Glomerular visceral epithelial cell (primary cell): ENCODE data around the gene CEP128.
A peak's percentile ranks its signal among the peaks of the same experiment; 100 is the strongest.
"Not testable (repeated sequence)": the region's sequence is repeated elsewhere in the genome, so short reads cannot be mapped to it uniquely, and the experiment has no call there.

Experiments used
- DNase-seq: peaks from one replicate; pipeline ENCODE4 v3.0.0-alpha.2; 2016; ENCODE audit errors: extremely low spot score

Gene CEP128

GRCh38 chr14:80953211-80953610, 11.7 kb upstream of the CEP128 start:
- DNase-seq = not testable (repeated sequence)

- DNase-seq = no peak
These were observed 10.0 kb upstream of the CEP128 start for GRCh38 chr14:80951491-80951890.

GRCh38 chr14:80948291-80948690, 6.8 kb upstream of the CEP128 start:
- DNase-seq = no peak

GRCh38 chr14:80946797-80947196, 5.3 kb upstream of the CEP128 start:
- no peak for DNase-seq

GRCh38 chr14:80946187-80946586, 4.6 kb upstream of the CEP128 start:
- no peak for DNase-seq

- DNase-seq = no peak
These were observed 3.5 kb upstream of the CEP128 start for GRCh38 chr14:80944861-80945617.

GRCh38 chr14:80942191-80942600, 658 bp upstream of the CEP128 start:
- DNase-seq = no peak

GRCh38 chr14:80940146-80940545, 1.4 kb downstream of the CEP128 start:
- no peak for DNase-seq

- no peak for DNase-seq
These were observed 7.9 kb downstream of the CEP128 start for GRCh38 chr14:80933686-80934085.

GRCh38 chr14:80933282-80933681, 8.3 kb downstream of the CEP128 start:
- DNase-seq = no peak

GRCh38 chr14:80930836-80931389, 10.6 kb downstream of the CEP128 start:
- peak; percentile 92 for DNase-seq

- no peak for DNase-seq
These were observed 11.4 kb downstream of the CEP128 start for GRCh38 chr14:80930095-80930494.

GRCh38 chr14:80927083-80927989, 14.2 kb downstream of the CEP128 start:
- no peak for DNase-seq

GRCh38 chr14:80926397-80927082, 15.0 kb downstream of the CEP128 start:
- peak; percentile 14 for DNase-seq

GRCh38 chr14:80924365-80925103, 17.0 kb downstream of the CEP128 start:
- no peak for DNase-seq

- DNase-seq = no peak
These were observed 18.2 kb downstream of the CEP128 start for GRCh38 chr14:80923368-80923767.

GRCh38 chr14:80919622-80920021, 21.9 kb downstream of the CEP128 start:
- no peak for DNase-seq

- not testable (repeated sequence) for DNase-seq
These were observed 29.5 kb downstream of the CEP128 start for GRCh38 chr14:80912013-80912412.

GRCh38 chr14:80906946-80907345, 34.6 kb downstream of the CEP128 start:
- DNase-seq = no peak

- no peak for DNase-seq
These were observed 35.2 kb downstream of the CEP128 start for GRCh38 chr14:80906336-80906735.

GRCh38 chr14:80902608-80903007, 38.9 kb downstream of the CEP128 start:
- DNase-seq = no peak
